ENCODE data around the gene PPARG. TPM values are rescaled to one million over a fixed set of nuclear protein-coding genes. Genes with fewer than 3 reads are reported as not detected.

Gene PPARG
- total and polyA plus RNA-seq, 4 donors, result 5.2 to 15.7 (median 7.0) TPM

GRCh38 chr3:12428126-12428525, 139.3 kb downstream of the PPARG start:
- no peak overlapping the region for H3K27ac ChIP-seq (ENCODE audit: low read depth in 1 of 2, low read length in 2 of 2)
- 88% methylated on average over 5 of the region's 5 CpGs for WGBS
- no peak for TF ChIP-seq RAD21 (IDR thresholded peaks at IDR 0.05)
- no peak for TF ChIP-seq HNF4G (IDR thresholded peaks at IDR 0.05)
- TF ChIP-seq JUND (IDR thresholded peaks at IDR 0.05), result no peak
- TF ChIP-seq EGR1 (IDR thresholded peaks at IDR 0.05; ENCODE audit: low read depth in 2 of 2), result no peak
- TF ChIP-seq, protein P1, sequence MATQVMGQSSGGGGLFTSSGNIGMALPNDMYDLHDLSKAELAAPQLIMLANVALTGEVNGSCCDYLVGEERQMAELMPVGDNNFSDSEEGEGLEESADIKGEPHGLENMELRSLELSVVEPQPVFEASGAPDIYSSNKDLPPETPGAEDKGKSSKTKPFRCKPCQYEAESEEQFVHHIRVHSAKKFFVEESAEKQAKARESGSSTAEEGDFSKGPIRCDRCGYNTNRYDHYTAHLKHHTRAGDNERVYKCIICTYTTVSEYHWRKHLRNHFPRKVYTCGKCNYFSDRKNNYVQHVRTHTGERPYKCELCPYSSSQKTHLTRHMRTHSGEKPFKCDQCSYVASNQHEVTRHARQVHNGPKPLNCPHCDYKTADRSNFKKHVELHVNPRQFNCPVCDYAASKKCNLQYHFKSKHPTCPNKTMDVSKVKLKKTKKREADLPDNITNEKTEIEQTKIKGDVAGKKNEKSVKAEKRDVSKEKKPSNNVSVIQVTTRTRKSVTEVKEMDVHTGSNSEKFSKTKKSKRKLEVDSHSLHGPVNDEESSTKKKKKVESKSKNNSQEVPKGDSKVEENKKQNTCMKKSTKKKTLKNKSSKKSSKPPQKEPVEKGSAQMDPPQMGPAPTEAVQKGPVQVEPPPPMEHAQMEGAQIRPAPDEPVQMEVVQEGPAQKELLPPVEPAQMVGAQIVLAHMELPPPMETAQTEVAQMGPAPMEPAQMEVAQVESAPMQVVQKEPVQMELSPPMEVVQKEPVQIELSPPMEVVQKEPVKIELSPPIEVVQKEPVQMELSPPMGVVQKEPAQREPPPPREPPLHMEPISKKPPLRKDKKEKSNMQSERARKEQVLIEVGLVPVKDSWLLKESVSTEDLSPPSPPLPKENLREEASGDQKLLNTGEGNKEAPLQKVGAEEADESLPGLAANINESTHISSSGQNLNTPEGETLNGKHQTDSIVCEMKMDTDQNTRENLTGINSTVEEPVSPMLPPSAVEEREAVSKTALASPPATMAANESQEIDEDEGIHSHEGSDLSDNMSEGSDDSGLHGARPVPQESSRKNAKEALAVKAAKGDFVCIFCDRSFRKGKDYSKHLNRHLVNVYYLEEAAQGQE (IDR thresholded peaks at IDR 0.05), result no peak
- no peak for TF ChIP-seq FOXA1 (IDR thresholded peaks at IDR 0.05)
- no peak for TF ChIP-seq SP1 (IDR thresholded peaks at IDR 0.05)
- TF ChIP-seq GABPA (IDR thresholded peaks at IDR 0.05 in 1 of 2, conservative IDR thresholded peaks at IDR 0.05 in 1 of 2), result no peak
- no peak for TF ChIP-seq ATF3 (IDR thresholded peaks at IDR 0.05)
- TF ChIP-seq ZBTB33 (IDR thresholded peaks at IDR 0.05), result no peak
- no peak for TF ChIP-seq MAX (IDR thresholded peaks at IDR 0.05)
- TF ChIP-seq CTCF (IDR thresholded peaks at IDR 0.05; ENCODE audit: low read depth, low read length, missing input control), result no peak
- TF ChIP-seq YY1 (IDR thresholded peaks at IDR 0.05), result no peak
- no peak for TF ChIP-seq TAF1 (conservative IDR thresholded peaks at IDR 0.05)
- no peak for TF ChIP-seq HNF4A (conservative IDR thresholded peaks at IDR 0.05)
- no peak for TF ChIP-seq NR2F2 (IDR thresholded peaks at IDR 0.05)
- no peak overlapping the region for H3K9ac ChIP-seq (ENCODE audit: low read depth in 1 of 2, low read length in 2 of 2)
- no peaks in the 10 kb centered on the region for H3K9me3 ChIP-seq (ENCODE audit: control insufficient read depth in 4 of 4, low read length in 3 of 4)
- no peak for DNase-seq (ENCODE audit: low spot score)
- no peaks in the 10 kb centered on the region for H3K27me3 ChIP-seq (ENCODE audit: control insufficient read depth in 4 of 4, insufficient read depth in 4 of 4, low read length in 3 of 4)
- H3K36me3 ChIP-seq (ENCODE audit: control insufficient read depth in 4 of 4, insufficient read depth in 3 of 4, low read depth in 1 of 4, low read length in 3 of 4), result no peaks in the 10 kb centered on the region
- H3K4me3 ChIP-seq (ENCODE audit: low read depth in 1 of 3, low read length in 3 of 3), result no peak overlapping the region
- peaks cover 11 to 18% (median 14%) of the 10 kb centered on the region in 4 donors for H3K4me1 ChIP-seq (ENCODE audit: control insufficient read depth in 4 of 4, insufficient read depth in 4 of 4, low read length in 3 of 4)

DNA sequence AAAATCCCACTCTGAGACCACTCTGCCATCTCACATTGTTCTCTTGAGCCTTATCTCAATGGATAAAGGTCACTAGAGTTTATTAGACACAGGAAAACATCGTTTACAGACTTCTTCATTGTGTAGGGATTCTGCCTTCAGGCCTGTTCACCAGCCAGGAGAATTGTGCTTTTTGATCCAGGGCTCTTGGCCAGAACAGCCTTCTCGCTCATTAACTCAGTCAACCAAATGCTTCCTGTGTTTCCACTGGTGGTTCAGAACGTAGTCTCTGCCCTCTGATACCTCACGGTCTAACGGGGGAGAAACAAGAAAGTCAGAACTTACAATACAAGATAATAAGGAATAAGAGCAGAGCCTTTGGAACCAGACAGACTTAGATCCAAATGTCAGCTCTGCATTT, 141.2 kb downstream of the PPARG start:
- Histone ChIP-seq H3K4me3 (ENCODE audit: low read depth in 1 of 3, low read length in 3 of 3) (no peak overlapping the region), H3K27me3 (ENCODE audit: control insufficient read depth in 4 of 4, insufficient read depth in 4 of 4, low read length in 3 of 4) (no peaks in the 10 kb centered on the region), H3K4me1 (ENCODE audit: control insufficient read depth in 4 of 4, insufficient read depth in 4 of 4, low read length in 3 of 4) (no peaks in the 10 kb centered on the region), H3K27ac (ENCODE audit: low read depth in 1 of 2, low read length in 2 of 2) (no peak overlapping the region), H3K9ac (ENCODE audit: low read depth in 1 of 2, low read length in 2 of 2) (no peak overlapping the region), H3K36me3 (ENCODE audit: control insufficient read depth in 4 of 4, insufficient read depth in 3 of 4, low read depth in 1 of 4, low read length in 3 of 4) (no peaks in the 10 kb centered on the region), H3K9me3 (ENCODE audit: control insufficient read depth in 4 of 4, low read length in 3 of 4) (no peaks in the 10 kb centered on the region)
- WGBS, result 61% methylated on average over 5 of the region's 5 CpGs
- DNase-seq (ENCODE audit: low spot score), result no peak
- TF ChIP-seq FOXA2 (IDR thresholded peaks at IDR 0.05) (no peak), FOXA1 (IDR thresholded peaks at IDR 0.05) (no peak), RAD21 (IDR thresholded peaks at IDR 0.05) (no peak), SP1 (IDR thresholded peaks at IDR 0.05) (no peak), HNF4G (IDR thresholded peaks at IDR 0.05) (no peak), TAF1 (conservative IDR thresholded peaks at IDR 0.05) (no peak), EGR1 (IDR thresholded peaks at IDR 0.05; ENCODE audit: low read depth in 2 of 2) (no peak), ZBTB33 (IDR thresholded peaks at IDR 0.05) (no peak), JUND (IDR thresholded peaks at IDR 0.05) (no peak), ATF3 (IDR thresholded peaks at IDR 0.05) (no peak), MAX (IDR thresholded peaks at IDR 0.05) (no peak)
- TF ChIP-seq, protein P1 (IDR thresholded peaks at IDR 0.05), result no peak
